ENCODE results near the gene RALGPS2.

RALGPS2 gene

GRCh38 chr1:178870221-178870620 is 145.2 kb downstream of the RALGPS2 start:
- DNase-seq: no peak

GRCh38 chr1:178870944-178871343 is 145.9 kb downstream of the RALGPS2 start, which contains the start of gene ANGPTL1:
TSS of gene ANGPTL1 (minus strand) at chr1:178871077. CDS start at chr1:178865776, 5,301 bp downstream.
- DNase-seq: no peak

DNA sequence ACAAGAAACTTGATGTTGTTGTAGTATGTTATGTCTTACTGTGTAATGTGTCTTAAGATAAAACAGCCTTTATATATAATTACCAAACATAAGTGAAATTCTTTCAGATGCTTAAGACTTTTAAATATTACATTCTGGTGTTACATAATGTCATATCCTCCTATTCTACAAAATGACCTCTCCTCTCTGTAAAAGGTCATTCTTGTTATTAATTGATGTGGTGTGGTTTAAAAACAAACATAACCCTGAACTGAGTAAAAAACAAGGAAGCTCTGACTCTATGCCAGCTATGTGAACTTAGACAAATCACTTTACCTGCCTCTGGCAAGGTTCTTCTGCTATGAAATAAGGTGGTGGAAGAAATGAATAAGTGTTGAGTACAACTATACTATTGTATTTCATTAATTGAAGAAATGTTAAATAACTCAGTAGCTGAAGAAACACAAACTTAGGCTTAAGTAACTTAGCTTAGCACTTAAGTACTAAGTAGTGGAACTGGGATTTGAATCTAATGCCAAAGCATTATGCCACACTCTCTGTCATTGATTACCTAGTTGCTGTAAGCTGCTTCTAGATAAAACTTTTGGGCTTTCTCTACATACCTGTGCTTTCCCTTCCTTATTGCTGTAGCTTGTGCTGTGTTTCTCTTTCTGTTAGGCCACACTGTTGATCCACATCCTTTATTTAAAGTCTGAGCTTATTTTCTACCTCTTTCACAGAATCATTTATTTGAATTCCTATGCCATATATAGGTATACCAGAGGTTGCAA is 146.7 kb downstream of the RALGPS2 start:
- no peak for DNase-seq

GRCh38 chr1:178874966-178875365 is 149.9 kb downstream of the RALGPS2 start:
- DNase-seq: no peak

- DNase-seq: no peak
Observed at GRCh38 chr1:178875936-178876335, 150.9 kb downstream of the RALGPS2 start.

GRCh38 chr1:178877896-178878295 is 152.9 kb downstream of the RALGPS2 start:
- no peak for DNase-seq

GRCh38 chr1:178881950-178882349 is 156.9 kb downstream of the RALGPS2 start:
- no peak for DNase-seq

GRCh38 chr1:178885869-178886268 is 160.8 kb downstream of the RALGPS2 start:
- DNase-seq: no peak

- DNase-seq: no peak
Observed at GRCh38 chr1:178886551-178886950, 161.5 kb downstream of the RALGPS2 start.

GRCh38 chr1:178895928-178896327 is 170.9 kb downstream of the RALGPS2 start:
- DNase-seq: no peak

- DNase-seq: no peak
Observed at GRCh38 chr1:178898401-178898800, 173.4 kb downstream of the RALGPS2 start.

DNA sequence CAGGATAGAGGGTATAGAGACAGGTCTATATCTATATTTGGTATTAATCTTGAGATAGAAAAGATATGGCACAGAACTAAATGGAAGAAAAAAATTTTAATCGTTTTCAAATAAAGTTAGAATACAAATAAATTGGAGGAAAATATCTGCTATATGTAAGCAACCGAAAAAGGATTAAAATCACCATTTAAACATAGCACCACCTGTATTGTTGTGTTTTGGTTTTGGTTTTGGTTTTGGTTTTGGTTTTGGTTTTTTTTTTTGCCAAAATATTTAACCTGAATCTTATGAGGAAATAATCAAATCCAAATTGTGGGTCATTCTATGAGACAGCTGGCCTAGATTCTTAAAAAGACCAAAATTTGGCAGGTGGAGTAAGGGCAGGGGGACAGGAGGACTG is 174.4 kb downstream of the RALGPS2 start:
- DNase-seq: no peak

- DNase-seq: no peak
Observed at GRCh38 chr1:178901482-178902125, 176.6 kb downstream of the RALGPS2 start.

GRCh38 chr1:178908358-178908757 is 183.3 kb downstream of the RALGPS2 start:
- peak; percentile 40 for DNase-seq

DNA sequence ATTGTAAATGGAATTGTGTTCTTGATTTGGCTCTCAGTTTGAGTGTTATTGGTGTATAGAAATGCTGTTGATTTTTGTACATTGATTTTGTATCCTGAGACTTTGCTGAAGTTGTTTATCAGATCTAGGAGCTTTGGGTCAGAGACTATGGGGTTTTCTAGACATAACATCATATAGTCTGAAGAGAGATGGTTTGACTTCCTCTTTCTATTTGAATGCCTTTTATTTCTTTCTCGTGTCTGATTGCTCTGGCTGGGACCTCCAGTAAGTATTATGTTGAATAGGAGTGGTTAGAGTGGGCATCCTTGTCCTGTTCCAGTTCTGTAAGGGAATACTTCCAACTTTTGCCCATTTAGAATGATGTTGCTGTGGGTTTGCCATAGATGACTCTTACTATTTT is 185.0 kb downstream of the RALGPS2 start:
- DNase-seq: no peak

DNA sequence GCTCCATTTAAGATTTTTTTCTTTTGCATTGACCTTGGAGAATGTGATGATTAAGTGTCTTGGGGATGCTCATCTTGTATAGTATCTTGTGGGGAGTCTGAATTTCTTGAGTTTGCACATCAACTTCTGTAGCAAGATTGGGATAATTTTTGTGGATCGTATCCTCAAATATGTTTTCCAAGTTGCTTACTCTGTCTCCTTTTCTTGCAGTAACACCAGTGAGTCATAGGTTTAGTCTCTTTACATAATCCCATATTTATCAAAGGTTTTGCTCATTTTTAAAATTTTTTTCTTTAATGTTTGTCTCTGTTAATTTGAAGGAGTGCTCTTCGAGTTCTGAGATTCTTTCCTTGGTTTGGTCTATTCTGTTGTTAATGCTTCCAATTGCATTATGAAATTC is 187.6 kb downstream of the RALGPS2 start:
- no peak for DNase-seq

- no peak for DNase-seq
Observed at GRCh38 chr1:178916448-178917174, 191.6 kb downstream of the RALGPS2 start.

DNA sequence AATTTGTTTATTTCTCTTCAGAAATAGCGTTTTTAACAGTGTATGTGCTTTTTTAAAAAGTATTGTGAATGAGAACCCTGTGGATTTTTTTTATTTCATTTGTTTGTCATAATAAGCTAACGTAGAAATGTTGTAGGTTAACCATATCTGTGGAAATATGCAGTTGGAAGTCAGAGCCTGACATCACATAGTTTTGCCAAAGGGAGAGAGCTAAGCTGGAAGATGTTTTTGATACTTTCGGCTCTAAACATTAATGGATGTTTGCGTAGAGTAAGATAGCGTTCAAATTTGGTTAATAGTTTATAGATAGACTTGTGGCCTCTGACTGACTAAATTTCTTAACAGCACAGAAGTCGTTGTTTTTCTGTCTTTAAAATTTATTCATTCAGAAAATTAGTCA is 193.3 kb downstream of the RALGPS2 start:
- DNase-seq: no peak

DNA sequence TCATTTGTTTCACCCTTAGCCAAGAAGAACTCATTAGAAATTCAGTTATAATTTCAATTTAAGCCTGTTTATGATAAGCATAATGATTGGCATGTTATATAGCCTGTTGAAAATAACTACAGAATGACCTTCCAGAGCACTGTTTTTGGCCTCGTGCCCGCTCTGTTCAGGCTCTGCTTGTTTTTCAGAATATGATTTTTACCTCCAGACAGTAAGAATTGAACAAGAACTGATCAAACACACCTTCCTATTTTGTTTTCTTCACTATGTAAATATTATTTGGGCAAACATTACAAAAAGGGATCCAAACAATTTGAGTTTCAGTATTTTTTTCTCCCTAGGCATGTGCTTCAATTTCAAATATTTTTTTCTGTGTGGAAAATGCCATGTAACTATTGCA is 193.9 kb downstream of the RALGPS2 start:
- DNase-seq: no peak

GRCh38 chr1:178919581-178919980 is 194.5 kb downstream of the RALGPS2 start:
- no peak for DNase-seq

DNA sequence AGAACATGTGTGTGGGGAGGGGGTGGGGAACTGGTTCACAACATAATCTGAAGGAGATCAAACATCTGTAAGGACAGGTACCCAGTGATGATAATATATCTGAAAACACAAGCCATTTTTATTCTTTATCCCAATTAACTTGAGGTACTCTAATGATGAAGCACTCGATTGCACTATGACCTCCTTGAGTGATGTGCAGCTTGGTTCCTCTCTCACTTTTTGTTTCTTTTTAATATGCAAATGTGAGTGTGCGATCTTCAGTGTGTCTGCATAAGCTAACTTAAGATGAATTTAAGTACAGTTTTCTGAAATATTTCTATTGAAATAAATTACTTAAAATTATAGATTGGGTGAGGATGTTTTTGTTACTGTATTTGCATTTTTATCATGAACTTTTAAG is 196.5 kb downstream of the RALGPS2 start:
- no peak for DNase-seq

DNA sequence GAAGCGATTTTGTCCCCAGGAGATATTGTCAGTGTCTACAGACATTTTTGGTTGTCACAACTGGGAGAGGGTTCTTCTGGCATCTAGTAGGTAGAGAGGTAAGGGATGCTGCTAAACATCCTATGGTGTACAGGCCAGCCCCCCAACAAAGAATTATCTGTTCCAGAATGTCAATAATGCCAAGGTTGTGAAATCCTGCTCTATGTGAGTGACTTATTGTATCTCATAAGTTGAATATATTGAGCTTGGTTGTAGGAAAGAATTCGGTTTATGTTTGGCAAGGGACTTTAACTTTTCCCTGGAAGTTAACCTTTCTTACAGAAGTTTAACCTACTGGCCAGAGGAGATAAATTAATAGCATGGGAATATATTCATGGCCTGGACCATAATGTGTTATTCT is 198.5 kb downstream of the RALGPS2 start:
- DNase-seq: no peak

- no peak for DNase-seq
Observed at GRCh38 chr1:178926046-178926445, 201.0 kb downstream of the RALGPS2 start.

GRCh38 chr1:178927003-178927402 is 202.0 kb downstream of the RALGPS2 start:
- no peak for DNase-seq

All from EL (cell line).